K562 (cell line): Measurements from ENCODE around the gene FAM83G. TPM values are rescaled to one million over a fixed set of nuclear protein-coding genes. Genes with fewer than 3 reads are reported as not detected.
A peak's percentile ranks its signal among the peaks of the same experiment; 100 is the strongest.

ENCODE experiments used
- BRCA1 ChIP-seq, 2 experiments: fragments of 450-650 bp in 1 of 2; sonication (generic) in 1 of 2; formaldehyde crosslinking in 1 of 2; IDR thresholded peaks; 2 replicates each; pipeline versions ENCODE4 v1.5.0 to v1.6.1; 2017 to 2020; ENCODE audit warnings: mild to moderate bottlenecking in 1 of 2, missing genetic modification reagents in 1 of 2
- CBFA2T3 ChIP-seq: fragments of 450-650 bp; IDR thresholded peaks from 2 replicates; pipeline ENCODE4 v1.6.1; 2017
- KDM2B ChIP-seq: fragments of 250-450 bp; sonication (Bioruptor Pico); IDR thresholded peaks from 2 replicates; pipeline ENCODE4 v1.8.0; 2021; ENCODE audit warnings: mild to moderate bottlenecking, moderate library complexity
- PRDM10 ChIP-seq: fragments of 450-650 bp; IDR thresholded peaks from 2 replicates; pipeline ENCODE4 v1.6.1; 2018; ENCODE audit not compliant: partially characterized antibody
- STAT6 ChIP-seq: sonication (generic); formaldehyde crosslinking; IDR thresholded peaks from 2 replicates; pipeline ENCODE4 v1.8.1; 2023; ENCODE audit warnings: mild to moderate bottlenecking, missing genetic modification reagents
- U2AF2 ChIP-seq: fragments of 200-400 bp; formaldehyde crosslinking; optimal IDR thresholded peaks from 2 replicates; pipeline ENCODE3; 2017; ENCODE audit warnings: low read depth, mild to moderate bottlenecking, low read length
- ZNF695 ChIP-seq: fragments of 450-650 bp; formaldehyde crosslinking; IDR thresholded peaks from 2 replicates; pipeline ENCODE4 v1.4.0; 2020; ENCODE audit warnings: mild to moderate bottlenecking, moderate library complexity
- polyA plus RNA-seq, 8 experiments: library from polyadenylated mRNA; depleted of rRNA in 4 of 8; stranded (reverse) in 5 of 8; unstranded in 3 of 8; fragments of >200 nt; fragmentation: Nextera tagmentation in 2 of 8; fragmentation: Illumina TruSeq in 1 of 8; extraction: Ambion mirVana in 2 of 8; extraction: Trizol in 1 of 8; gene quantifications; 2 replicates each; pipeline versions ENCODE4 v1.2.1 to v1.2.3, GENCODE V29; 2011 to 2014; ENCODE audit warnings: inconsistent platforms in 1 of 8, missing spikeins in 1 of 8
- total RNA-seq, 7 experiments: library from RNA; depleted of rRNA in 6 of 7; stranded (reverse); fragments of >200 nt in 6 of 7; fragmentation: Illumina TruSeq in 2 of 7; extraction: Trizol in 2 of 7; gene quantifications; 2 replicates each; pipeline versions ENCODE4 v1.2.1 to v1.2.3, GENCODE V29; 2011 to 2021; ENCODE audit warnings: low replicate concordance in 1 of 7
- TF ChIP-seq, protein P1 (sequence below): fragments of 450-650 bp; IDR thresholded peaks from 2 replicates; pipeline ENCODE4 v1.6.1; 2016

FAM83G gene
- total and polyA plus RNA-seq, 9 of the 15 experiments (the other 6 are each of a cell fraction or from before 2014, with no cell fraction given): 0.04 to 10.3 (median 4.5) TPM; not detected in 1

DNA sequence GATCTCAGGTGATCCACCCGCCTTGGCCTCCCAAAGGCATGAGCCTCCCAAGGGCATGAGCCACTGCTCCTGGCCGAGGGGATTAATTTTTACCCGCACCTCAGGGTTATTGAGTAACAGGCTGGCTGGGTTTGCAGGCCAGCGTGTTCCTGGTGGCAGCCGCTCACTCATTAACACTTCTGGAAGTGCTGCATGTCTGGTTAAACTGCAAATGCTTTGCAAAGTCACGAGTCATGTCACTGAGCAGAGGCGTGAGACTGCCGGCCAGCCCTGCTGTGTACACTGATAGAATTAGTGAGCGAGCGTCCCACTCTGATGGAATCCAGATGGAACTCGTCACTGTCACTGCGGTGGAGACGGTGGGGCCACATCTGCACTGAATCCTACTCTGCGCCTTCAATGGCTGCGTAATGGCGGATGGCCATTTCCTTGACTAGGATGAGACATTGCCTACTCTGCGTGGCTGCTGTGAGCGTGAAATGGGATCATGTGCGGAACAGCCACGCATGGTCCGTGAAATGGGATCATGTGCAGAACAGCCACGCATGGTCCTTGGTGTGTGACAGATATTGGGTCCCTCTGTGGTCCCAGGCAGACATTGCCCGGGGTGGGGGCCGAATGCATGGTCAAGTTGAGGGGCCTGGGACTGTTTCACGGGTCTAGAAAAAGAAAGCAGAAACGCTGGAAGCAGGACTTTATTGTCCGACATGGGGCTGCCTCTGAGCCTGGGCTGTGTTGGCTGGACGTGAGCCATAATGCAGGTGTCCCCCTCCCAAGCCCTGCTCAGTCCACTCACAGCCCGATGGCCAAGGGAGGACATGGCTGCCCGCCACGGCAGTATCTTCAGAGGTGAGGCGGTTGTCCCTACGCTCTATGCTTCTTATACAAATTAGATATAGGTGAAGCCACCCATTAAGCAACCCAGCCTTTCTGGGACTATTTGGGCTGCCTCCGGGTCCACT lies 53.3 kb downstream of the FAM83G start (continued):
- TF ChIP-seq, protein P1, sequence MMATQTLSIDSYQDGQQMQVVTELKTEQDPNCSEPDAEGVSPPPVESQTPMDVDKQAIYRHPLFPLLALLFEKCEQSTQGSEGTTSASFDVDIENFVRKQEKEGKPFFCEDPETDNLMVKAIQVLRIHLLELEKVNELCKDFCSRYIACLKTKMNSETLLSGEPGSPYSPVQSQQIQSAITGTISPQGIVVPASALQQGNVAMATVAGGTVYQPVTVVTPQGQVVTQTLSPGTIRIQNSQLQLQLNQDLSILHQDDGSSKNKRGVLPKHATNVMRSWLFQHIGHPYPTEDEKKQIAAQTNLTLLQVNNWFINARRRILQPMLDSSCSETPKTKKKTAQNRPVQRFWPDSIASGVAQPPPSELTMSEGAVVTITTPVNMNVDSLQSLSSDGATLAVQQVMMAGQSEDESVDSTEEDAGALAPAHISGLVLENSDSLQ: peak; percentile 29; the same call in 1 of the 2 replicates
- TF ChIP-seq STAT6 (CRISPR knock-in tag): no peak
- TF ChIP-seq U2AF2: no peak
- peak; percentile 72 for TF ChIP-seq PRDM10
- TF ChIP-seq BRCA1 (IDR thresholded peaks at IDR 0.05): no peak
- TF ChIP-seq BRCA1 (CRISPR knock-in tag; IDR thresholded peaks at IDR 0.05): no peak
- peak; percentile 56 for TF ChIP-seq CBFA2T3
- TF ChIP-seq KDM2B (CRISPR knock-in tag): no peak
- no peak for TF ChIP-seq ZNF695
